PC-9 (cell line): ENCODE data around the gene NOL9.

Experiments used
- EZH2 ChIP-seq: fragments of 200-600 bp; sonication (generic); IDR thresholded peaks from 2 replicates; pipeline ENCODE4 v1.8.0; 2017; ENCODE audit warnings: antibody characterized with exemption, low read depth
- TF ChIP-seq, protein P1 (sequence below): fragments of 200-600 bp; sonication (generic); conservative IDR thresholded peaks from 2 replicates; pipeline ENCODE4 v1.6.1; 2017; ENCODE audit warnings: mixed run types, antibody characterized with exemption, mild to moderate bottlenecking, moderate library complexity

DNA sequence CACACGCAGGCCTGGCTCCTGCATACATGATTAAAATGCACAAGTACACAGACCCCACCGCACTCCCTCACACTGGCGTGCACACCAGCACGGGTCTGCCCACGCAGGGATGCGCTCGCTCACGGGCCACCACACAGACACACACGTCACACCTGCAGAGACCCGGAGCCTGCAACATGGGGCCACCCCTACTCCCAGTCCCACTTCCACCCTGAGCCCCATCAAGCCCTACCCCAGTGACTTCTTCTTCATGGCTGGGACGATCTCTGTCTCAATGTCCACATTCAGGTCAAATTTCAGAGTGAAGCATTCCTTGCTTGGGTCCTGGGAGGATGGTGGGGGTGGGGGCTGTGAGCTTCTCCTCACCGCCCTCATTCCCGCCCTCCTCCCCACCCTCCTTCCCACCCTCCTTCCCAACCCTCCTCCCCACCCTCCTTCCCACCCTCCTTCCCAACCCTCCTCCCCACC lies 79.5 kb downstream of the NOL9 start:
- TF ChIP-seq, protein P1, sequence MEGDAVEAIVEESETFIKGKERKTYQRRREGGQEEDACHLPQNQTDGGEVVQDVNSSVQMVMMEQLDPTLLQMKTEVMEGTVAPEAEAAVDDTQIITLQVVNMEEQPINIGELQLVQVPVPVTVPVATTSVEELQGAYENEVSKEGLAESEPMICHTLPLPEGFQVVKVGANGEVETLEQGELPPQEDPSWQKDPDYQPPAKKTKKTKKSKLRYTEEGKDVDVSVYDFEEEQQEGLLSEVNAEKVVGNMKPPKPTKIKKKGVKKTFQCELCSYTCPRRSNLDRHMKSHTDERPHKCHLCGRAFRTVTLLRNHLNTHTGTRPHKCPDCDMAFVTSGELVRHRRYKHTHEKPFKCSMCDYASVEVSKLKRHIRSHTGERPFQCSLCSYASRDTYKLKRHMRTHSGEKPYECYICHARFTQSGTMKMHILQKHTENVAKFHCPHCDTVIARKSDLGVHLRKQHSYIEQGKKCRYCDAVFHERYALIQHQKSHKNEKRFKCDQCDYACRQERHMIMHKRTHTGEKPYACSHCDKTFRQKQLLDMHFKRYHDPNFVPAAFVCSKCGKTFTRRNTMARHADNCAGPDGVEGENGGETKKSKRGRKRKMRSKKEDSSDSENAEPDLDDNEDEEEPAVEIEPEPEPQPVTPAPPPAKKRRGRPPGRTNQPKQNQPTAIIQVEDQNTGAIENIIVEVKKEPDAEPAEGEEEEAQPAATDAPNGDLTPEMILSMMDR = no peak
- no peak for TF ChIP-seq EZH2
